Measurements from ENCODE around the gene LSAMP. TPM values are rescaled to one million over a fixed set of nuclear protein-coding genes. Genes with fewer than 3 reads are reported as not detected.

LSAMP gene
- polyA plus RNA-seq, 1 donor, result 7.6 TPM

DNA sequence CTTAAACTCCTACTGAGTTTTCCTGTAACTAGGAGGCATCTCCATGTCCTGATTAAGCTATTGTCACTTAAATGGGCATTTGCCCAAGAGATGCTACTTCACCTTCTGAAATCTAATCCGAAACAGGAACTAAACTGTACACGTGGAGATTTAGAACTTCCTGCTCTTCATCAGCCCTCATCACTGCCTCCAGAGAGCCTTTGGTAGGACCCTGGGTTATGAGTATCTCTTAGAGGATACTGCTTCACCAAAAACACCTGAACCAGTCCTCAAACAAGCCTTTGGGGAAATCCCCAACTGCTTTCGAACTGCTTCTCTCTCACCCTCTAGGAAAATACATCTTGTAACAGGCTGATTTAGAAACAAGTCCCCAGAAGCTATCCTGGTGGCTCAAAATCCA, 501.7 kb downstream of the LSAMP start:
- Histone ChIP-seq H3K9me3 (ENCODE audit: control insufficient read depth, low read depth, low read length) (no peaks in the 10 kb centered on the region), H3K4me1 (ENCODE audit: control insufficient read depth, insufficient read depth, low read length) (no peaks in the 10 kb centered on the region), H3K27ac (ENCODE audit: low read length) (no peak overlapping the region), H3K27me3 (ENCODE audit: control insufficient read depth, insufficient read depth, low read length) (no peaks in the 10 kb centered on the region), H3K36me3 (ENCODE audit: control insufficient read depth, insufficient read depth, low read length) (no peaks in the 10 kb centered on the region), H3K4me3 (ENCODE audit: low read length) (no peak overlapping the region)
- WGBS (ENCODE audit: insufficient coverage, low lambda C conversion rate), result no CpG with 5 or more reads among the region's 3 CpGs
- no peak for DNase-seq

DNA sequence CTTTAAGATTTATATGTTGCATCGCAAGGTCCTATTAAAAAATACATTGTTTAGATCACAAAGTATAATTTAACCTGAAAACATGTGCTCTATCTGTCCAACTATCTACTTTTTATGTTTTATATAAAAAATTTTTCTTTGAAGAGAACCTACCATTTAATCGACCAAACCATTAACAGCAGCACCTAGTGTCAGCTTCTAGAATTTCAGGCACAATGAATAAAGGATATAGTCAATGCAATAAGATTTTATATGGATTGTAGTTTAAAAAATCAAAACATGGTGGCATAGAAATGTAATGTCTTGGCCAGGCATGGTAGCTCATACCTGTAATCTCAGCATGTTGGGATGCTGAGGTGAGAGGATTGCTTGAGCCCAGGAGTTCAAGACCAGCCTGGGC, 508.2 kb downstream of the LSAMP start:
- no peaks in the 10 kb centered on the region for H3K36me3 ChIP-seq (ENCODE audit: control insufficient read depth, insufficient read depth, low read length)
- DNase-seq, result no peak
- H3K9me3 ChIP-seq (ENCODE audit: control insufficient read depth, low read depth, low read length), result no peaks in the 10 kb centered on the region
- H3K4me1 ChIP-seq (ENCODE audit: control insufficient read depth, insufficient read depth, low read length), result no peaks in the 10 kb centered on the region
- no peak overlapping the region for H3K27ac ChIP-seq (ENCODE audit: low read length)
- no peaks in the 10 kb centered on the region for H3K27me3 ChIP-seq (ENCODE audit: control insufficient read depth, insufficient read depth, low read length)
- WGBS (ENCODE audit: insufficient coverage, low lambda C conversion rate), result 100% methylated on average over 2 of the region's 2 CpGs
- H3K4me3 ChIP-seq (ENCODE audit: low read length), result no peak overlapping the region

DNA sequence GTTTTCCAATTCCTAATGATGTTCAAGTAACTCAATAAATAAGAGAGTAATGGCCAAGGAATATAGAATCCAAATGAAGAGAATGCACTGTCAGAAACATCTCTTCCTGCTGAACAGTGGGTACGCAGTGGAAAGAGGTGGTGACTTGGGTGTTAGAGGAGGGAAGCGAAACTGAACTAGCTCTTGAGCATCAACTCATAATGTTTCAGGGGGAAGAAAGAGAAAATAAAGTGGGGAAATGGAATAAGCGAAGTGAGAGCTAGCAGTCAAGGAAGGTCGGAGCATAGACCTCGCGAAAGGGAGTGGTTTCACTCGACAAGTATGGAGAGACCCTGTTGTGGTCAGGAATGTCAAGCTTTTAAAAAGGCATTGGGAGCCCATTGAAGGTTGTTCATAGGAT, 512.5 kb downstream of the LSAMP start:
- Histone ChIP-seq H3K4me3 (ENCODE audit: low read length) (no peak overlapping the region), H3K27ac (ENCODE audit: low read length) (no peak overlapping the region), H3K4me1 (ENCODE audit: control insufficient read depth, insufficient read depth, low read length) (no peaks in the 10 kb centered on the region), H3K9me3 (ENCODE audit: control insufficient read depth, low read depth, low read length) (no peaks in the 10 kb centered on the region), H3K27me3 (ENCODE audit: control insufficient read depth, insufficient read depth, low read length) (no peaks in the 10 kb centered on the region), H3K36me3 (ENCODE audit: control insufficient read depth, insufficient read depth, low read length) (no peaks in the 10 kb centered on the region)
- 98% methylated on average over 5 of the region's 7 CpGs for WGBS (ENCODE audit: insufficient coverage, low lambda C conversion rate)
- no peak for DNase-seq

DNA sequence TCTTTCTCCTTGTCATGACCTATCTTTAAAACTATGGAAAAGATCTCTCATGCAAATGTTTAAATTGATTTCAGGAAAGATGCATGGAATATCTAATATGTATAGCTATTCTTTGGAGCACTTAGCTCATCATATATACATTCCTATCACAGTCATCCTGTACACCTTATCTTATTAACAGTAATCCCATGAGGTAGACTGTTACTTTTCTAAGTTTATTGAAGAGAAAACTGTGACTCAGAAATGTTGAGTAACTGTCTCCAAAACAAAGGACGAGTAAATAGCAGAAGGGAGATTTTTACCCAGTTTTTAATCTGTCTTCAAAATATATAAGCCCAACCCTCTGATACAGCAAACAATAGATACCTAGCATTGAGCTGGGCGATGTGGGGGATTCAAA, 513.7 kb downstream of the LSAMP start:
- Histone ChIP-seq H3K4me1 (ENCODE audit: control insufficient read depth, insufficient read depth, low read length) (no peaks in the 10 kb centered on the region), H3K27me3 (ENCODE audit: control insufficient read depth, insufficient read depth, low read length) (no peaks in the 10 kb centered on the region), H3K36me3 (ENCODE audit: control insufficient read depth, insufficient read depth, low read length) (no peaks in the 10 kb centered on the region), H3K4me3 (ENCODE audit: low read length) (no peak overlapping the region), H3K9me3 (ENCODE audit: control insufficient read depth, low read depth, low read length) (no peaks in the 10 kb centered on the region), H3K27ac (ENCODE audit: low read length) (no peak overlapping the region)
- 89% methylated on average over 1 of the region's 2 CpGs for WGBS (ENCODE audit: insufficient coverage, low lambda C conversion rate)
- DNase-seq, result no peak

DNA sequence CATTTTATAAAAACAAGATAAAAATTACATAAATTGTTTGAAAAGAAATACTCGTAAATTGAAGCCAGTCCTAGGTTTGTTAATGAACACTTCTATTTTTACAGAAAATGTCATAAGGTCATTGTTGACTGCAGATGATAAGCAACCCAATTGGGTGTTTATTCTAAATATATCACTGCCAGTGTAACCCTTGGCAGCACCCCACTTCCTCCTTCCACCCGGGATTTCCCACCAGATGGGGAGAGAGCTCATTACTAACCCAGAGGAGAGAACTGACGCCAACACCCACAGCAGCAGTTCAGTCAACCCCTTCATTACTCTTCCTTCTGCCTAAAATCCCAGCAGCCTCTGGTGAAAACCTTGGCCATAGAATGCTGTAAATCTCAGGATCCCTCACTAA, 514.4 kb downstream of the LSAMP start:
- WGBS (ENCODE audit: insufficient coverage, low lambda C conversion rate), result 50% methylated on average over 1 of the region's 3 CpGs
- DNase-seq, result no peak
- H3K27ac ChIP-seq (ENCODE audit: low read length), result no peak overlapping the region
- no peaks in the 10 kb centered on the region for H3K9me3 ChIP-seq (ENCODE audit: control insufficient read depth, low read depth, low read length)
- H3K36me3 ChIP-seq (ENCODE audit: control insufficient read depth, insufficient read depth, low read length), result no peaks in the 10 kb centered on the region
- H3K4me3 ChIP-seq (ENCODE audit: low read length), result no peak overlapping the region
- H3K27me3 ChIP-seq (ENCODE audit: control insufficient read depth, insufficient read depth, low read length), result no peaks in the 10 kb centered on the region
- no peaks in the 10 kb centered on the region for H3K4me1 ChIP-seq (ENCODE audit: control insufficient read depth, insufficient read depth, low read length)

DNA sequence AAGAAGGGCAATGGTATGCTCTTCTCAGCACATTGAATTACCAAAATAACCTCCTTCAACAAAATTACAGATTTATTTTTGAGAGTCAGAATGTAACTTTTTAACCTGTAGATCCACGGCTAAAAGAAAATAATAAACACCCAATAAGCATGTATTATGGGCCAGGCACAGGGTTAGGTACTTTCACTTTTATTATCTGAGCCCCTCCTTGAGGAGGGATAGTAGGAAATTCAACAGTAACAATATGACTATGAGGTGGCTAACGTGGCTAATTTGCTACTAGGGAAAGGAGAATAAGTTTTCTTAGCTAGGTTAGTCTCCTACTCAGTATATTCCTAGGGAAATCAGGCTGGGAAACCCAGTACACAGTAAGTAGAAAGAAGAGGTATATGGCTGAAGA, 515.1 kb downstream of the LSAMP start:
- DNase-seq, result no peak
- Histone ChIP-seq H3K36me3 (ENCODE audit: control insufficient read depth, insufficient read depth, low read length) (no peaks in the 10 kb centered on the region), H3K4me3 (ENCODE audit: low read length) (no peak overlapping the region), H3K9me3 (ENCODE audit: control insufficient read depth, low read depth, low read length) (no peaks in the 10 kb centered on the region), H3K27me3 (ENCODE audit: control insufficient read depth, insufficient read depth, low read length) (no peaks in the 10 kb centered on the region), H3K27ac (ENCODE audit: low read length) (no peak overlapping the region), H3K4me1 (ENCODE audit: control insufficient read depth, insufficient read depth, low read length) (no peaks in the 10 kb centered on the region)
- no CpG with 5 or more reads among the region's 2 CpGs for whole genome bisulfite sequencing (ENCODE audit: insufficient coverage, low lambda C conversion rate)

DNA sequence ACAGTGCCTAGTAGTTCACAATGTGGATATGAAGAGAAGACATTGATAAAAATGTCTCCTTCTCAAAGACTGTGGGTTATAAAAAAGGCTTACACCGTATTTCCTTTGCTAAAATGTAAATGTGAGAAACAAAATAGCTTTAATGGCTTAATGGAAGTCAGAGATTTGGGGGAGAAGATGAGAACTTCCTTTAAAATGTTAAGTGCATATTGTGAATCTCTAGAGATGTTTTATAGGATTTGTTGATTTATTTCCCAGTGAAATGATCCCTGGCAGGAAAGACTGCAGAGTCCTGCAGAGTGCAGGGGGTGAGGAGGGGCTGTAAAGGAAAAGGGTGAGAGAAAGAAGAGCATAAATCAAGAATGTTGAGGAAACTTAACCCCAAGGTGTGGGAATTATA, 516.9 kb downstream of the LSAMP start:
- Histone ChIP-seq H3K27me3 (ENCODE audit: control insufficient read depth, insufficient read depth, low read length) (no peaks in the 10 kb centered on the region), H3K4me1 (ENCODE audit: control insufficient read depth, insufficient read depth, low read length) (no peaks in the 10 kb centered on the region), H3K9me3 (ENCODE audit: control insufficient read depth, low read depth, low read length) (no peaks in the 10 kb centered on the region), H3K27ac (ENCODE audit: low read length) (no peak overlapping the region), H3K4me3 (ENCODE audit: low read length) (no peak overlapping the region), H3K36me3 (ENCODE audit: control insufficient read depth, insufficient read depth, low read length) (no peaks in the 10 kb centered on the region)
- DNase-seq, result no peak
- WGBS (ENCODE audit: insufficient coverage, low lambda C conversion rate), result no CpG with 5 or more reads among the region's 1 CpG

DNA sequence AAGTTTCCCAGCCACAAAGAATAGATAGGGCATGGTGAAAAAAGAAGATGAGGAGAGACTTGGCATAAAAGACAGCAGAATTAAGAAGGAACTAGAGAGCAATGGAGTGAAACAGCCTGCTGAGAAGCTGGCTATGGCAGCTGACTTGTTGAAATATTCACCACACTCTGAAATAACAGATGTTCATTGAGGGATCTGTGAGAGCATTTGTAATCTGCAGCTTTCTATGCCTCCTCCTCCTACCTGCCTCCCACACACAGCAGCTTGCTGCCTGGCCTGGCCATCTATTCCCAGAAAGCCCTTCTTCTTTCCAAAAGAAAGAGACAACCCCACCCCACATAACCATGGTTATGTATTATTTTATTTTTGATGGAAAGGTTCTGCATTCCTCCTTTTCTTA, 518.1 kb downstream of the LSAMP start:
- DNase-seq, result no peak
- H3K27ac ChIP-seq (ENCODE audit: low read length), result no peak overlapping the region
- H3K27me3 ChIP-seq (ENCODE audit: control insufficient read depth, insufficient read depth, low read length), result no peaks in the 10 kb centered on the region
- H3K36me3 ChIP-seq (ENCODE audit: control insufficient read depth, insufficient read depth, low read length), result no peaks in the 10 kb centered on the region
- no peaks in the 10 kb centered on the region for H3K9me3 ChIP-seq (ENCODE audit: control insufficient read depth, low read depth, low read length)
- H3K4me1 ChIP-seq (ENCODE audit: control insufficient read depth, insufficient read depth, low read length), result no peaks in the 10 kb centered on the region
- no peak overlapping the region for H3K4me3 ChIP-seq (ENCODE audit: low read length)

DNA sequence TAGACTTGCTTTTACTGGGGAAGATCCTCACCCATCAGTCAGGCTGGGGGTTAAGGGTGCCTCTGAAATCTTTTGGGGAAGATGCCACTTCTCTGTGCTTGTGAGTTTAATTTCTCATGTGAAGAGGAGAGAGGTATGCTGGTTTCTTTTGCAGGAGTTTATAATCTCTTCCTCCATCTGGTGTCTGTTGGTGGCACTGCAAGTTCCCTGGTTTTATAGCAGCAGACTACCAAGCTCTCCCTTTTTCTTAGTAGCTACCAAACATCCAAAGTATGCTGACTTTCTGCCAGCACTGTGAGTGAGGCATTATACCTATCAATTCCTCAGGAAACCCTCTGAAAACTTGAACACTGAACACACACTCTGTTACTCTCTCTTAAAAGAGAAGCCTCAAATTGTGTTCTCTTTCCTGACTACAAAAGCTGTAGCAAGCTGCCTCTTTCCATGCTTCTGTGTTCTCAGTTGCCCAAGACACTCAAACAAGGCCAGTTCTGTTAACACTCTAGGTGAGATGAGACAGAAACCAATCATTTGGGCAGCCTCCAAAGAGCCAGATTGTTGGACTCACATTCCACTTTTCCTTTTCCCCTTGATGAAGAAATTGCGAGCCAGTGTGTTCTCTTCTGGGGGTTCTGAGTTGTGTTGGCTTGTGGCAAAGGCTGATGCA, 522.5 kb downstream of the LSAMP start:
- DNase-seq, result no peak
- Histone ChIP-seq H3K4me1 (ENCODE audit: control insufficient read depth, insufficient read depth, low read length) (no peaks in the 10 kb centered on the region), H3K9me3 (ENCODE audit: control insufficient read depth, low read depth, low read length) (no peaks in the 10 kb centered on the region), H3K4me3 (ENCODE audit: low read length) (no peak overlapping the region), H3K27me3 (ENCODE audit: control insufficient read depth, insufficient read depth, low read length) (no peaks in the 10 kb centered on the region), H3K36me3 (ENCODE audit: control insufficient read depth, insufficient read depth, low read length) (no peaks in the 10 kb centered on the region), H3K27ac (ENCODE audit: low read length) (no peak overlapping the region)
- no CpG with 5 or more reads among the region's 1 CpG for WGBS (ENCODE audit: insufficient coverage, low lambda C conversion rate)

DNA sequence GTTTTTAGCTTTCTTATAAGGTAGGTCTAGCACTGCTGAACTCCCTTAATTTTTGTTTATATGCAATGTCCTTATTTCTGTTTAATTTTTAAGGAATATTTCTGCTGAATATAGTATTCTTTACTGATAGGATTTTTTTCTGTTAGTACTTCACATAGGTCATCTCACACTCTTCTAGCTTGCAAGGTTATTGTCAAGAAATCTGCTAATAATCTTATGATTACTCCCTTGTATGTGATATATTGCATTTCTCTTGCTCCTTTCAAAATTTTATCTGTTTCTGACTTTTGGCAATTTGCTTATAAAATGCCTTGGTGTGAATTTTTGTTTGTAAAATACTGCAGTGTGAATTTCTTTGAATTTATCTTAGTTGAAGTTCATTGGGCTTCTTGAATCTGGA, 523.6 kb downstream of the LSAMP start:
- Histone ChIP-seq H3K4me1 (ENCODE audit: control insufficient read depth, insufficient read depth, low read length) (no peaks in the 10 kb centered on the region), H3K27me3 (ENCODE audit: control insufficient read depth, insufficient read depth, low read length) (no peaks in the 10 kb centered on the region), H3K27ac (ENCODE audit: low read length) (no peak overlapping the region), H3K36me3 (ENCODE audit: control insufficient read depth, insufficient read depth, low read length) (no peaks in the 10 kb centered on the region), H3K4me3 (ENCODE audit: low read length) (no peak overlapping the region), H3K9me3 (ENCODE audit: control insufficient read depth, low read depth, low read length) (no peaks in the 10 kb centered on the region)
- no peak for DNase-seq

DNA sequence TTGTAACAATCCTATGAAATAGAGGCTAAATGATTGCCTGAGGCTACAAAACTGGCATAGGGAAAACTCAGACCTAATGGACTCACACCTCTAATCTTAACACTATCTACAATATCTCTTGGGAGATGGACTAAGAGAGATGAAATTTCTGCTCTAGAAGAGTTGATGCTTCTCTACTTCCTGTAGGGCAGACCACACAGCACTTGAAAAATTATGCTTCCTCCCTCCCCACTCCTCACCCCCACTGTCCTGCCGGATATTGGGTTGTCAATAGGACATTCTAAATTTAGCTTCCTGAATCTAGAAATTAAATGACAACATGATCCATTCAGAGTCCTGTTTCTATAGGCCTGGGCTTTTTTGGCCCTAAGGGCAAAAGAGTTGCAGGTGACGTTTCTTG, 526.4 kb downstream of the LSAMP start:
- 57% methylated on average over 1 of the region's 2 CpGs for WGBS (ENCODE audit: insufficient coverage, low lambda C conversion rate)
- no peak for DNase-seq
- Histone ChIP-seq H3K27me3 (ENCODE audit: control insufficient read depth, insufficient read depth, low read length) (no peaks in the 10 kb centered on the region), H3K36me3 (ENCODE audit: control insufficient read depth, insufficient read depth, low read length) (no peaks in the 10 kb centered on the region), H3K4me3 (ENCODE audit: low read length) (no peak overlapping the region), H3K4me1 (ENCODE audit: control insufficient read depth, insufficient read depth, low read length) (no peaks in the 10 kb centered on the region), H3K27ac (ENCODE audit: low read length) (no peak overlapping the region), H3K9me3 (ENCODE audit: control insufficient read depth, low read depth, low read length) (no peaks in the 10 kb centered on the region)
